Myometrial cell (primary cell): ENCODE results near the gene LAMA1. TPM values are rescaled to one million over a fixed set of nuclear protein-coding genes. Genes with fewer than 3 reads are reported as not detected.

ENCODE experiments used
- total RNA-seq: library from RNA; depleted of rRNA; stranded (reverse); fragments of >200 nt; gene quantifications from 2 replicates; pipeline ENCODE4 v1.2.3, GENCODE V29; 2015

The LAMA1 gene
- total RNA-seq = 17.7 and 21.6 TPM in 2 replicates

GRCh38 chr18:7117390-7118355, at the start of gene LAMA1:
LAMA1 (minus strand) TSS chr18:7117797; CDS start chr18:7117720, 77 bp downstream.

Other genes starting within 250 kb of the LAMA1 start
- gene LRRC30, start 113.3 kb upstream of the LAMA1 start, total RNA-seq = not detected in 2 replicates